ENCODE data around the gene KANK4.

The KANK4 gene

GRCh38 chr1:62194651-62195544 is 124.3 kb downstream of the KANK4 start, which contains the start of gene L1TD1:
TSS of gene L1TD1 (plus strand) at chr1:62194849. CDS start at chr1:62206629, 11,780 bp downstream.
- no peak for DNase-seq

GRCh38 chr1:62188111-62188510 is 131.1 kb downstream of the KANK4 start:
- DNase-seq: no peak

GRCh38 chr1:62187548-62187947 is 131.7 kb downstream of the KANK4 start:
- no peak for DNase-seq

All from kidney glomerular epithelial cell (primary cell).